Smooth muscle cell (in vitro differentiated cells): ENCODE measurements around the gene SMARCC1. TPM values are rescaled to one million over a fixed set of nuclear protein-coding genes. Genes with fewer than 3 reads are reported as not detected.

Experiments
- DNase-seq: peaks from one replicate; lab custom pipeline; 2025; ENCODE audit not compliant: unreplicated experiment; lab: John Stamatoyannopoulos, UW
- H2AFZ ChIP-seq: fragments of 200-600 bp; sonication (generic); 2 replicates; pipeline ENCODE4 v1.6.0; 2016; ENCODE audit warnings: antibody characterized with exemption, low read depth, mild to moderate bottlenecking
- H3F3A ChIP-seq: fragments of 200-600 bp; sonication (generic); 2 replicates; pipeline ENCODE4 v1.6.0; 2017; ENCODE audit warnings: antibody characterized with exemption, low read depth
- H3K27ac ChIP-seq: fragments of 200-600 bp; sonication (generic); 2 replicates; pipeline ENCODE4 v1.5.1; 2016; ENCODE audit warnings: low read depth, mild to moderate bottlenecking
- H3K27me3 ChIP-seq: fragments of 200-600 bp; sonication (generic); 2 replicates; pipeline ENCODE4 v1.6.1; 2016; ENCODE audit warnings: low read depth, mild to moderate bottlenecking
- H3K36me3 ChIP-seq: fragments of 200-600 bp; sonication (generic); 2 replicates; pipeline ENCODE4 v1.5.1; 2016; ENCODE audit warnings: low read depth
- H3K4me1 ChIP-seq: fragments of 200-600 bp; sonication (generic); 2 replicates; pipeline ENCODE4 v1.5.1; 2016; ENCODE audit warnings: low read depth
- H3K4me2 ChIP-seq: fragments of 200-600 bp; sonication (generic); 2 replicates; pipeline ENCODE4 v1.6.0; 2016; ENCODE audit warnings: mild to moderate bottlenecking
- H3K4me3 ChIP-seq: fragments of 200-600 bp; sonication (generic); 2 replicates; pipeline ENCODE4 v1.5.1; 2016; ENCODE audit warnings: mild to moderate bottlenecking
- H3K79me2 ChIP-seq: fragments of 200-600 bp; sonication (generic); 2 replicates; pipeline ENCODE4 v1.6.0; 2016; ENCODE audit warnings: low read depth, mild to moderate bottlenecking
- H3K9ac ChIP-seq: fragments of 200-600 bp; sonication (generic); 2 replicates; pipeline ENCODE4 v1.6.0; 2016; ENCODE audit warnings: low read depth
- H3K9me3 ChIP-seq: fragments of 200-600 bp; sonication (generic); replicated peaks from 2 replicates; pipeline ENCODE4 v1.5.1; 2016; ENCODE audit warnings: low read depth
- H4K20me1 ChIP-seq: fragments of 200-600 bp; sonication (generic); 2 replicates; pipeline ENCODE4 v1.6.0; 2016; ENCODE audit warnings: low read depth
- WGBS: methylation state at CpG from one replicate; pipeline ENCODE4 v1.1.7; 2016; ENCODE audit warnings: low lambda C conversion rate; 5-methylcytosine and 5-hydroxymethylcytosine counted together
- polyA plus RNA-seq: library from polyadenylated mRNA; unstranded; fragments of >200 nt; fragmentation: Nextera tagmentation; extraction: Ambion mirVana; gene quantifications from 2 replicates; pipeline ENCODE4 v1.2.1, GENCODE V29; 2016
- total RNA-seq: library from RNA; depleted of rRNA; stranded (reverse); fragments of >200 nt; gene quantifications from 2 replicates; pipeline ENCODE4 v1.2.3, GENCODE V29; 2014
- TF ChIP-seq, protein P1 (sequence below): fragments of 200-600 bp; sonication (generic); IDR thresholded peaks from 2 replicates; pipeline ENCODE4 v1.5.1; 2017; ENCODE audit warnings: borderline replicate concordance, mild to moderate bottlenecking, antibody characterized with exemption; ENCODE audit not compliant: insufficient read depth, poor library complexity, severe bottlenecking

Gene SMARCC1
- total and polyA plus RNA-seq, 2 experiments from 2014 or later: 40.5 to 50.3 TPM

GRCh38 chr3:47578119-47578632, 203.5 kb downstream of the SMARCC1 start:
- Histone ChIP-seq H3K36me3 (no peaks in the 10 kb centered on the region), H3K79me2 (no peaks in the 10 kb centered on the region)

DNA sequence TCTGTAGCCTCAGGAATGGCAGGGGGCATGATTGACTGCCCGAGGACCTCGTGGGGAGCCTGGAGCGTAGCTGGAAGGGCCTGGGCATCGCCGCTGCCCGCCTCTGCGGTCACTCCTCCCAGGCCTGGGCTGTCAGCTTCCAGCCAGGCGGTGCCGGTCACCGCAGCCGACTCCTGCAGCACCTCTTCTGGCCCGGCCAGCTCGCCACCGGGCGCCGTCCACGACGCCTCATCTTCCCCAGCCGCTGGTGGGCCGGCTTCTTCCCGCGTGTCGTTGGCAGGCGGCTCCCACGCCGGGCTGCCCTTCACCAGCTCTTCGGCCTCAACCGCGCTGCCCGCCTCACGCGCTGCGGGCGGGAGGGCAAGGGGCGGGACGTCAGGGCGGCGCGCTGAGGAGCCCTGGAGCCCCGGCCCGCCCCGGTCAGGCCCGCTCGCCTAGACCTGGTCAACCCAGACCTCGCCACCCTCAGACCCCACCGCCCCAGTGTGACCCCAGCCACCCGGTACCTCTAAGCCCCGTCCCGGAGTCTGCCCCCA, 204.0 kb downstream of the SMARCC1 start:
- H3K4me2 ChIP-seq: peak overlapping the region; percentile 97
- H3K4me3 ChIP-seq: peak overlapping the region; percentile 61
- TF ChIP-seq, protein P1, sequence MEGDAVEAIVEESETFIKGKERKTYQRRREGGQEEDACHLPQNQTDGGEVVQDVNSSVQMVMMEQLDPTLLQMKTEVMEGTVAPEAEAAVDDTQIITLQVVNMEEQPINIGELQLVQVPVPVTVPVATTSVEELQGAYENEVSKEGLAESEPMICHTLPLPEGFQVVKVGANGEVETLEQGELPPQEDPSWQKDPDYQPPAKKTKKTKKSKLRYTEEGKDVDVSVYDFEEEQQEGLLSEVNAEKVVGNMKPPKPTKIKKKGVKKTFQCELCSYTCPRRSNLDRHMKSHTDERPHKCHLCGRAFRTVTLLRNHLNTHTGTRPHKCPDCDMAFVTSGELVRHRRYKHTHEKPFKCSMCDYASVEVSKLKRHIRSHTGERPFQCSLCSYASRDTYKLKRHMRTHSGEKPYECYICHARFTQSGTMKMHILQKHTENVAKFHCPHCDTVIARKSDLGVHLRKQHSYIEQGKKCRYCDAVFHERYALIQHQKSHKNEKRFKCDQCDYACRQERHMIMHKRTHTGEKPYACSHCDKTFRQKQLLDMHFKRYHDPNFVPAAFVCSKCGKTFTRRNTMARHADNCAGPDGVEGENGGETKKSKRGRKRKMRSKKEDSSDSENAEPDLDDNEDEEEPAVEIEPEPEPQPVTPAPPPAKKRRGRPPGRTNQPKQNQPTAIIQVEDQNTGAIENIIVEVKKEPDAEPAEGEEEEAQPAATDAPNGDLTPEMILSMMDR: no peak
- H3F3A ChIP-seq: no peaks in the 10 kb centered on the region
- no peak overlapping the region for H3K27ac ChIP-seq
- no peaks in the 10 kb centered on the region for H3K36me3 ChIP-seq
- peaks cover 39% of the 10 kb centered on the region for H3K27me3 ChIP-seq
- no peak overlapping the region for H3K9ac ChIP-seq
- H4K20me1 ChIP-seq: no peaks in the 10 kb centered on the region
- DNase-seq: no peak
- peak overlapping the region; percentile 43 for H2AFZ ChIP-seq
- H3K79me2 ChIP-seq: no peaks in the 10 kb centered on the region
- H3K4me1 ChIP-seq: peaks cover 7% of the 10 kb centered on the region
- H3K9me3 ChIP-seq: no peaks in the 10 kb centered on the region
- WGBS: 13% methylated on average over 30 of the region's 49 CpGs

More at GRCh38 chr3:47578119-47578632, 203.5 kb downstream of the SMARCC1 start:
- Histone ChIP-seq H3K4me1 (peaks cover 7% of the 10 kb centered on the region), H2AFZ (peak overlapping the region; percentile 43), H3K27ac (no peak overlapping the region), H3K9me3 (no peaks in the 10 kb centered on the region), H3K27me3 (peaks cover 34% of the 10 kb centered on the region), H3K9ac (no peak overlapping the region), H4K20me1 (no peaks in the 10 kb centered on the region), H3F3A (no peaks in the 10 kb centered on the region), H3K4me3 (peak overlapping the region; percentile 61), H3K4me2 (peak overlapping the region; percentile 97)
- 5% methylated on average over 4 of the region's 57 CpGs for WGBS
- DNase-seq: no peak
- TF ChIP-seq, protein P1: no peak

DNA sequence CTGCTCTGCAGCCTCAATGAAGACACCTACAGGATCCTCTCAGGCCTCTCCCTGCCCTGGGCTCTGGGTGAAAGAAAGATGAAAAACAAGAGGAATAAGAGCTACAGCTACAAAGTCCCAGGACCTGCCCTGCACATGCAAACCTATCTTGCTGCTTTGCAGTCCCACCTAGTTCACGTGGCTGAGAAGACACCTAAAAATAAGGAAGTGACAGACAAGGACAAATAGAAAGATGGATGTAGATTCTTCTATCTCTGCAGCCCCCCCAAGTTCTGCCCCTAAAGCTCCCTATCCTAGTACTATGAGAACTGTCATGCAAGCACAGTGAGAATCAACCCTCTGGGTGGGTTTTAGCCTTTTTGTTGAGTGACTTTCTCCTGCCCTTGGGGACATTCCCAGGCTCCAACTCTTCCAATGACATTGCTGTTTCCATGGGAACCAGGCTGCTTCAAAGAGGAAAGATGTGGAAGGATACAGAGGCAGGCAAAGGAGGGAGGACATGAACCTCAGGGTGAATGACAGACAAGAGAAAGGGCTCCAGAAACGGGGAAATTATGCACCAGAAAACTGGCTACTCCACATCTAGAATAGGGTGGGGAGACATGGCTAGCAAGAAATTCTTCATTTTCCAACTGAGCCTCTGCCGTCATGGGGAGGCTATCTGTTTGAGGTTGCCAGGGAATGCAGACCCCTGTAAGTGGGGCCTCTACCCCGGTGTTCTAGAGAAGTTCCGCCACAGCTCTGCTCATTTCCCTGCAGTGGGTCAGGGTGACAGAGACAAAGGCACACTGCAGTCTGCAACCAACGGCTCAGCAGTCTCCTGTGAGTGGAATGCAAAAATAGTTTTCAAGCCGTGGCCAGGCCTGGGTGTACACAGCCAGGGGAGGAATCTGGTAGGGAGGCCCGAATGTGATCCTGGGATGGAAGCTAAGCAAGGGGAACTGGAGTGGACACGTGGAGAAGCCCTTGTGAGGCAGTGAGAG, 208.2 kb downstream of the SMARCC1 start:
- 80% methylated on average over 9 of the region's 9 CpGs for WGBS
- no peak overlapping the region for H3K9ac ChIP-seq

More for the DNA sequence above, 208.2 kb downstream of the SMARCC1 start:
- Histone ChIP-seq H2AFZ (no peak overlapping the region), H3K36me3 (no peaks in the 10 kb centered on the region), H3K9me3 (no peaks in the 10 kb centered on the region), H3K27ac (no peak overlapping the region), H3F3A (no peaks in the 10 kb centered on the region), H3K27me3 (peaks cover 43% of the 10 kb centered on the region), H3K4me2 (no peak overlapping the region), H3K4me3 (no peak overlapping the region), H3K4me1 (peaks cover 8% of the 10 kb centered on the region), H3K79me2 (no peaks in the 10 kb centered on the region), H4K20me1 (no peaks in the 10 kb centered on the region)
- TF ChIP-seq, protein P1: no peak
- DNase-seq: no peak
